Measurements from ENCODE around the gene USP15.
A peak's percentile ranks its signal among the peaks of the same experiment; 100 is the strongest.

USP15 gene

DNA sequence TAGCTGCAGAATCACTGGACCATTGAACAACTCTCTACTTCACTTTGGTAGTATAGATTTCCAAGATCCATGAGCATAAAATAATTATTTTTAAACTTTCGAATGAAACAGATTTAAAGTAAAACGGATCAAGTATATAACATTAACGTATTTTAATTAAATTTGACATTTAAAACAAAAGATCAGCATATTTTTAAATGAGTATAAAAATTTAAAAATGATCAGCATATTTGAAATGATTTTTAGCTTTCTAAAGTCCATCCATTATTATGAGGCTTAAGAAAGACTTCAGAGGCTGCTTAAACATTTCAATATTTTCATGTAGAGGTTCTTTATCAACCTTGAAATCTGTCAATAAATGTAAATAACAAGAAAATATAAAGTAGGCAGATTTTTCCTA is 5.2 kb upstream of the USP15 start:
- no CpG with 5 or more reads among the region's 3 CpGs for WGBS (ENCODE audit: insufficient coverage)
- peaks cover 0 to 13% (median 2%) of the 10 kb centered on the region in 4 experiments for H3K36me3 ChIP-seq (ENCODE audit: control insufficient read depth in 4 of 4, insufficient read depth in 4 of 4, low read length in 3 of 4)
- ChIA-PET CTCF (no interaction called here), POLR2A (no interaction called here)
- no peak overlapping the region for H3K27ac ChIP-seq (ENCODE audit: insufficient read depth in 1 of 2, low read depth in 1 of 2, low read length in 2 of 2, poor library complexity in 1 of 2, severe bottlenecking in 2 of 2)
- DNase-seq = no peak
- no peaks in the 10 kb centered on the region for H3K27me3 ChIP-seq (replicated peaks in 2 of 5; ENCODE audit: control insufficient read depth in 4 of 5, insufficient read depth in 5 of 5, low read length in 4 of 5)
- H3K4me1 ChIP-seq (ENCODE audit: control extremely low read depth in 1 of 4, control insufficient read depth in 4 of 4, insufficient read depth in 4 of 4, low read length in 3 of 4) = peaks cover 24 to 52% (median 44%) of the 10 kb centered on the region in 4 experiments
- no peaks in the 10 kb centered on the region for H3K9me3 ChIP-seq (ENCODE audit: control extremely low read depth in 1 of 5, control insufficient read depth in 4 of 5, insufficient read depth in 2 of 5, low read depth in 1 of 5, low read length in 4 of 5)
- no peak overlapping the region for H3K4me3 ChIP-seq (ENCODE audit: control insufficient read depth in 1 of 7, extremely low read depth in 1 of 7, insufficient read depth in 4 of 7, low read depth in 2 of 7, low read length in 6 of 7)

GRCh38 chr12:62256408-62257096 is 3.7 kb upstream of the USP15 start:
- peak overlapping the region in 3 of 7 experiments; percentile 16 to 82 (median 32) for H3K4me3 ChIP-seq (ENCODE audit: control insufficient read depth in 1 of 7, extremely low read depth in 1 of 7, insufficient read depth in 4 of 7, low read depth in 2 of 7, low read length in 6 of 7)
- H3K27me3 ChIP-seq (replicated peaks in 2 of 5; ENCODE audit: control insufficient read depth in 4 of 5, insufficient read depth in 5 of 5, low read length in 4 of 5) = no peaks in the 10 kb centered on the region
- no peaks in the 10 kb centered on the region for H3K9me3 ChIP-seq (ENCODE audit: control extremely low read depth in 1 of 5, control insufficient read depth in 4 of 5, insufficient read depth in 2 of 5, low read depth in 1 of 5, low read length in 4 of 5)
- ChIA-PET POLR2A (no interaction called here), CTCF (interaction anchor here (0.8 to 1.1 kb wide), 3 partner anchors 65 to 179 kb away, joined by 3 to 4 read pairs (median 3); no protein-coding TSS in a partner anchor)
- peaks cover 0 to 13% (median 2%) of the 10 kb centered on the region in 4 experiments for H3K36me3 ChIP-seq (ENCODE audit: control insufficient read depth in 4 of 4, insufficient read depth in 4 of 4, low read length in 3 of 4)
- peaks cover 17 to 49% (median 31%) of the 10 kb centered on the region in 4 experiments for H3K4me1 ChIP-seq (ENCODE audit: control extremely low read depth in 1 of 4, control insufficient read depth in 4 of 4, insufficient read depth in 4 of 4, low read length in 3 of 4)
- peak overlapping the region in 1 of 2 experiments; percentile 60 for H3K27ac ChIP-seq (ENCODE audit: insufficient read depth in 1 of 2, low read depth in 1 of 2, low read length in 2 of 2, poor library complexity in 1 of 2, severe bottlenecking in 2 of 2)
- WGBS (ENCODE audit: insufficient coverage) = 25% methylated on average over 5 of the region's 8 CpGs
- DNase-seq = peak in 2 of 3 donors; percentile 33 to 42

DNA sequence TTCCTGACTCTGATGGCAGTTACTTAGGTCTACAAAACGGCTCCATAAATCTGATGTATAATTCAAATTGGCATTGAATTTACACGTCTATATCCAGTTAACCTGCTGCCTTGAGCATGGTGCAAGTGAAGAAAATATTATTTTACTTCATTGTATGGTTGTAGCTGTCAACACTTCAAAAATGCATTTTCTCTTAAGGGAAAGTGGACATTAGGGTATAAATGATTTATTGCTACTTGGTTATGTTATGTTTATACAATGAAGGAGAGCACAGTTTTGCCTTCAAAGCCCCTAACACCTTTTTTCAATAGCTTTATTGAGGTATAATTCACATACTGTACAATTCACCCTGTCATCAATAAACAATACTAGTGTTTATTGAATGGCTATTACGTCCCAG is 2.0 kb upstream of the USP15 start:
- peaks cover 26 to 59% (median 41%) of the 10 kb centered on the region in 4 experiments for H3K4me1 ChIP-seq (ENCODE audit: control extremely low read depth in 1 of 4, control insufficient read depth in 4 of 4, insufficient read depth in 4 of 4, low read length in 3 of 4)
- ChIA-PET POLR2A (interaction anchor here (0.6 kb wide), 1 partner anchor 178 kb away, joined by 6 read pairs; no protein-coding TSS in a partner anchor), CTCF (interaction anchor here (1.1 to 1.3 kb wide), 2 partner anchors 15 to 178 kb away, joined by 3 read pairs; no protein-coding TSS in a partner anchor)
- H3K27me3 ChIP-seq (replicated peaks in 2 of 5; ENCODE audit: control insufficient read depth in 4 of 5, insufficient read depth in 5 of 5, low read length in 4 of 5) = no peaks in the 10 kb centered on the region
- WGBS (ENCODE audit: insufficient coverage) = no CpG with 5 or more reads among the region's 3 CpGs
- DNase-seq = no peak
- peak overlapping the region in 3 of 7 experiments; percentile 20 to 91 (median 82) for H3K4me3 ChIP-seq (ENCODE audit: control insufficient read depth in 1 of 7, extremely low read depth in 1 of 7, insufficient read depth in 4 of 7, low read depth in 2 of 7, low read length in 6 of 7)
- peaks cover 0 to 9% (median 0%) of the 10 kb centered on the region in 4 experiments for H3K36me3 ChIP-seq (ENCODE audit: control insufficient read depth in 4 of 4, insufficient read depth in 4 of 4, low read length in 3 of 4)
- H3K9me3 ChIP-seq (ENCODE audit: control extremely low read depth in 1 of 5, control insufficient read depth in 4 of 5, insufficient read depth in 2 of 5, low read depth in 1 of 5, low read length in 4 of 5) = no peaks in the 10 kb centered on the region
- peak overlapping the region in 1 of 2 experiments; percentile 98 for H3K27ac ChIP-seq (ENCODE audit: insufficient read depth in 1 of 2, low read depth in 1 of 2, low read length in 2 of 2, poor library complexity in 1 of 2, severe bottlenecking in 2 of 2)

DNA sequence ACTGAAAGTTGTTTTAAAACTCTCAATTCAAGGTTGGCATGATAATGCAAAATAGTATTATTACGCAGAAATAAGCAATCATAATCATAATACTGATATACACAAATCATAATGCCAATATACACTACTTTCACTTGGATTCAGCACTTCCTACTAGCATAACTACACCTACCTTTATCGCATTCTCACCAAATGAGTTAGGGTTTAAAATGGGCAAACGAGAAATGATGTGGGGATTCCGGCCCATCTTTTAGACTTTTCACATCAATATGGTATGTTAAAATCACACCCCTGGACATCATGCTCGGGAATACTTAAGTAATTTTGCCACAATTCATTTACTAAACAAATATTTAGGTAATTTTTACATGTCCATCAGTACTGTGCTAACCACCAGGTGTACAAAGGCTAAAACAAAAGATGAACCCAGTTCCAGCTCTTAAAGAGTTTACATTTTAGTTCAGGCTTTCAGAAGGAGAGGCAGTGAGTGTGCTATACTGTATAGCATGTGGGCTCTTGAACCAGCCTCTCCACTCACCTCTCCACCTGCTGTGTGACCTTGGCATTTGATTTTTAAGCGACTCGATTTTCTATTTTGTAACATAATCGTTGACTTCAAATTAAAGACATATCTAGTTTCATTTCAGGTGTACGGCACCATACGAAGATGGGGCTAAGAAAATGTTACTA is 1.1 kb upstream of the USP15 start:
- H3K27me3 ChIP-seq (replicated peaks in 2 of 5; ENCODE audit: control insufficient read depth in 4 of 5, insufficient read depth in 5 of 5, low read length in 4 of 5) = no peaks in the 10 kb centered on the region
- WGBS (ENCODE audit: insufficient coverage) = 2% methylated on average over 6 of the region's 10 CpGs
- peak overlapping the region; percentile 82 to 100 (median 96) for H3K4me3 ChIP-seq (ENCODE audit: control insufficient read depth in 1 of 7, extremely low read depth in 1 of 7, insufficient read depth in 4 of 7, low read depth in 2 of 7, low read length in 6 of 7)
- no peaks in the 10 kb centered on the region for H3K9me3 ChIP-seq (ENCODE audit: control extremely low read depth in 1 of 5, control insufficient read depth in 4 of 5, insufficient read depth in 2 of 5, low read depth in 1 of 5, low read length in 4 of 5)
- ChIA-PET CTCF (interaction anchor here (1.0 to 1.3 kb wide), 6 partner anchors 8 to 178 kb away, joined by 3 to 5 read pairs (median 4); no protein-coding TSS in a partner anchor), POLR2A (interaction anchor here (1.0 to 1.2 kb wide), 2 partner anchors 8 to 38 kb away, joined by 3 to 5 read pairs; no protein-coding TSS in a partner anchor)
- H3K36me3 ChIP-seq (ENCODE audit: control insufficient read depth in 4 of 4, insufficient read depth in 4 of 4, low read length in 3 of 4) = peaks cover 0 to 8% (median 0%) of the 10 kb centered on the region in 4 experiments
- peaks cover 30 to 68% (median 45%) of the 10 kb centered on the region in 4 experiments for H3K4me1 ChIP-seq (ENCODE audit: control extremely low read depth in 1 of 4, control insufficient read depth in 4 of 4, insufficient read depth in 4 of 4, low read length in 3 of 4)
- peak; percentile 33 to 66 (median 46) for DNase-seq
- peak overlapping the region; percentile 96 to 98 for H3K27ac ChIP-seq (ENCODE audit: insufficient read depth in 1 of 2, low read depth in 1 of 2, low read length in 2 of 2, poor library complexity in 1 of 2, severe bottlenecking in 2 of 2)

GRCh38 chr12:62259631-62259992 is 592 bp upstream of the USP15 start:
- Histone ChIP-seq H3K27me3 (replicated peaks in 2 of 5; ENCODE audit: control insufficient read depth in 4 of 5, insufficient read depth in 5 of 5, low read length in 4 of 5) (no peaks in the 10 kb centered on the region), H3K9me3 (ENCODE audit: control extremely low read depth in 1 of 5, control insufficient read depth in 4 of 5, insufficient read depth in 2 of 5, low read depth in 1 of 5, low read length in 4 of 5) (no peaks in the 10 kb centered on the region), H3K27ac (ENCODE audit: insufficient read depth in 1 of 2, low read depth in 1 of 2, low read length in 2 of 2, poor library complexity in 1 of 2, severe bottlenecking in 2 of 2) (peak overlapping the region; percentile 96 to 98), H3K36me3 (ENCODE audit: control insufficient read depth in 4 of 4, insufficient read depth in 4 of 4, low read length in 3 of 4) (peaks cover 0 to 8% (median 0%) of the 10 kb centered on the region in 4 experiments), H3K4me3 (ENCODE audit: control insufficient read depth in 1 of 7, extremely low read depth in 1 of 7, insufficient read depth in 4 of 7, low read depth in 2 of 7, low read length in 6 of 7) (peak overlapping the region; percentile 82 to 100 (median 96)), H3K4me1 (ENCODE audit: control extremely low read depth in 1 of 4, control insufficient read depth in 4 of 4, insufficient read depth in 4 of 4, low read length in 3 of 4) (peaks cover 33 to 71% (median 46%) of the 10 kb centered on the region in 4 experiments)
- POLR2A ChIA-PET = interaction anchor here (1.0 to 1.2 kb wide), 5 partner anchors 8 to 214 kb away, joined by 3 to 5 read pairs (median 3); no protein-coding TSS in a partner anchor
- 0% methylated on average over 8 of the region's 15 CpGs for WGBS (ENCODE audit: insufficient coverage)
- no peak for DNase-seq
- CTCF ChIA-PET = interaction anchor here (0.7 to 1.3 kb wide), 8 partner anchors 8 to 176 kb away, joined by 3 to 9 read pairs (median 4); no protein-coding TSS in a partner anchor

- peak; percentile 99 to 100 (median 99) for DNase-seq
- Histone ChIP-seq H3K4me3 (ENCODE audit: control insufficient read depth in 1 of 7, extremely low read depth in 1 of 7, insufficient read depth in 4 of 7, low read depth in 2 of 7, low read length in 6 of 7) (peak overlapping the region; percentile 82 to 100 (median 96)), H3K27me3 (replicated peaks in 2 of 5; ENCODE audit: control insufficient read depth in 4 of 5, insufficient read depth in 5 of 5, low read length in 4 of 5) (no peaks in the 10 kb centered on the region), H3K36me3 (ENCODE audit: control insufficient read depth in 4 of 4, insufficient read depth in 4 of 4, low read length in 3 of 4) (peaks cover 0 to 5% (median 0%) of the 10 kb centered on the region in 4 experiments), H3K27ac (ENCODE audit: insufficient read depth in 1 of 2, low read depth in 1 of 2, low read length in 2 of 2, poor library complexity in 1 of 2, severe bottlenecking in 2 of 2) (peak overlapping the region; percentile 96 to 98), H3K4me1 (ENCODE audit: control extremely low read depth in 1 of 4, control insufficient read depth in 4 of 4, insufficient read depth in 4 of 4, low read length in 3 of 4) (peaks cover 41 to 85% (median 51%) of the 10 kb centered on the region in 4 experiments), H3K9me3 (ENCODE audit: control extremely low read depth in 1 of 5, control insufficient read depth in 4 of 5, insufficient read depth in 2 of 5, low read depth in 1 of 5, low read length in 4 of 5) (no peaks in the 10 kb centered on the region)
- ChIA-PET CTCF (no interaction called here), POLR2A (interaction anchor here (0.8 kb wide), 1 partner anchor 131 kb away, joined by 3 read pairs; no protein-coding TSS in a partner anchor)
- WGBS (ENCODE audit: insufficient coverage) = 0% methylated on average over 8 of the region's 26 CpGs
Observed at GRCh38 chr12:62260733-62261683, 804 bp downstream of the USP15 start.
